UCSD-AML1 (cell line): Measurements from ENCODE around the gene CELF2.

Experiments
- DNase-seq: peaks from one replicate; lab custom pipeline; 2025; ENCODE audit not compliant: unreplicated experiment; lab: John Stamatoyannopoulos, UW

CELF2 gene

DNA sequence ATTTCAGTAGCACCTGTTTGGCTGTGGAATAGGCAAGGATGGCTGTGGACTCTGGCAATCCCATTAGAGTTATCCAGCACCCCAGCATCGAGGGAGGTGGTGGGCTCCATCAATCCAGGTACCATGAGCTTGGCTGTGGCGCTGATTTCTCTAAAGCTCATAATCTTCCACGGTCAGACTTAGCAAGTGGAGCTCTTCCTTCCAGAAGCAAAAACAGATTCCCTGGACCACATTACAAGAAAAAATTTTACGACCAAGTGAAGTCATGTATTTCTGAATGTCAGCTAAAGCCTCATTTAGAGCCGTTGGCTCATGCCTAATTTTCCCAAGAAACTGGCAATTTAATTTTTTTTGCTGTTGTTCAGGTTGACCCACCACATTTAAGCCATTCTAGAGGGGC lies 135.1 kb downstream of the CELF2 start:
- no peak for DNase-seq

GRCh38 chr10:11153245-11153644 lies 135.6 kb downstream of the CELF2 start:
- no peak for DNase-seq

GRCh38 chr10:11153766-11154165 lies 136.1 kb downstream of the CELF2 start:
- DNase-seq = no peak

DNA sequence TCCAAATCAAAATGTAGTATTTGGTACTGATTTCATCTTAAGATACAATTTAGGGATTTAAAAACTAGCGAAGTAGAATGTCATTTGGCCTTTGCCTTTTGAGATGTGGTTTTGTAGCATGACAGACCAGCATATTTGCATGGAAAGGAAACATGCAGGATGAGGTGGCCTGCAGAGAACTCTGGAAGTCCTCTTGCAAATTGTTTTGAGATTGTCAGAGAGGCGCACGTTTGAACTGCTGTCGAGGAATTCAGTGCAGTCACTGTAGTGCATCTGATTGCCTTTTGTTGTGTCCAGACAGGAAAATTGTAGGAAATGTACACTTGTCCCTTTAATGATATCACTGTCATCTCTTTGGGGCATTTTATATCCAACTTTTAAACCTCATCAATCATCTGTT lies 136.7 kb downstream of the CELF2 start:
- DNase-seq = no peak

GRCh38 chr10:11154849-11155498 lies 137.3 kb downstream of the CELF2 start:
- DNase-seq = no peak

DNA sequence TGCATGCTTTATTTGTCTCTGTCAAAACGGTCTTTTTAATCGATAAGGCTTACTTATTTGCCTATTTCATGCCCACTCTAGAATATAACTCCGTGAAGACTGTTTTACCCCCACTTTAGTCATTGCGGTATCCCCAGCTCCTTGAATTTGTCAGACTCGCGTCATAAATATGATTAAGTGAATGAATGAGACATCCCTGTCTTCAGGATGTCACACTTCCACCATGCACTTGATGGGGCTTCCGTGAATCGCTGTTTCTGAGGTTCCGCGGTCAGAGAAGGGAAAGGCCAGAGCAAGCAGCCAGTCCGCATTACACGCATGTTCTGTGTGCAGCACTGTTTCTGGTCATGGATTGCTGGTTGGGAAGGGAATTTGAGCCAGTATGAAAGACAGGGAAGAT lies 138.8 kb downstream of the CELF2 start:
- DNase-seq = no peak

GRCh38 chr10:11157292-11158076 lies 139.8 kb downstream of the CELF2 start:
- no peak for DNase-seq

DNA sequence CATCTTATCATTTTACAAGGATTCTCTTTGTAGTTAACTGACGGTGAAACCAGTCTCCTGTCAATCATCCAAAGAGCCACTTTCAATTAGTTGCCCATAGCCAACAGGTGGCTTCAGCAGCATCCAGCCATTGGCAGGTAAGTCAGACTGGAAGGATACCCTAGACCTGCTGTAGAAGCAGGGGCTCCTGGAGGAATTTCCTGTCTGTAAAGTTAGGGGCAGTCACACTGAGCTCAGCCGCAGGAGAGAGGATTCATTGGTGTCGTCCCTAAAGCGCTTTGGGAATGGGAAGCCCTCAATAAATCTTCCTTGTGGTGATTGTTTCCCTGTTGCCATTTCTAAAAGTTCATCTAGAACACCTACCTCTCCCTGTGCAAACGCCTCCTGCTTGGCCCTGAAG lies 140.4 kb downstream of the CELF2 start:
- DNase-seq = no peak

- DNase-seq = no peak
Measured at GRCh38 chr10:11159543-11160215, 142.0 kb downstream of the CELF2 start.

DNA sequence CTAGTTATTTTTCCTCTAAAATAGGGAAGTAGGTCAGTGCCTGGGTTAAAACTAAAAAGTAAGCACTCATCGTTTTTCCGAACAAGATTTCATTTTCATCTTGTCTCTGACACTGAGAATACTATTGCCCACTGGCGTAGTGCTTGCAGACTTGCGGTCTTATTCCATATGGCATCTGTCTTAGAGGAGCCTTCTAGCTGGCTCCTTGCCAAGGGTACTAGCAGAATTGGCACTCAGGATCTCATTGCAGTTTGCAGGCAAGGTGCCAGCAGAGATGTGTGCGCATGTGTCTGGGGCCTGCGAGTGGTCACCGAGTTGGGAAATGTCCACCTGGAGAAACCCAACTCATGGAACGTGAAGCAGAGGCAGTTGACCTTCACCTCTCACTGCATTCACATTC lies 143.4 kb downstream of the CELF2 start:
- DNase-seq = no peak

DNA sequence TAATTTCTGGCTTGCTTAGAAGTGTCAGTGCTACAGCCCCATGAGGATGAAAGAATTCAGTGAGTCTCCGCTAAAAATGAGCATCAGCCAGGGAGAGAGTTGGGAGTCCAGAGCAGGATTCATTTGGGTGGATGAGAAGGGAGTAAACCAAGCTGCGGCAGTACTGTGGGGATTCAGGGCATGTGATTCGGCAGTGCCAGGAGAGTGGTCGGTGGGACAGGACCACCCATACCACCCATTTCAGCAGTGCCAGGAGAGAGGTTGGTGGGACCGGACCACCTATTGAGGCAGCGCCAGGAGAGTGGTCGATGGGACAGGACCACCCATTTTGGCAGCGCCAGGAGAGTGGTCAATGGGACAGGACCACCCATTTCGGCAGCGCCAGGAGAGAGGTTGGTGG lies 144.2 kb downstream of the CELF2 start:
- no peak for DNase-seq

GRCh38 chr10:11162828-11163599 lies 145.3 kb downstream of the CELF2 start:
- peak; percentile 79 for DNase-seq

DNA sequence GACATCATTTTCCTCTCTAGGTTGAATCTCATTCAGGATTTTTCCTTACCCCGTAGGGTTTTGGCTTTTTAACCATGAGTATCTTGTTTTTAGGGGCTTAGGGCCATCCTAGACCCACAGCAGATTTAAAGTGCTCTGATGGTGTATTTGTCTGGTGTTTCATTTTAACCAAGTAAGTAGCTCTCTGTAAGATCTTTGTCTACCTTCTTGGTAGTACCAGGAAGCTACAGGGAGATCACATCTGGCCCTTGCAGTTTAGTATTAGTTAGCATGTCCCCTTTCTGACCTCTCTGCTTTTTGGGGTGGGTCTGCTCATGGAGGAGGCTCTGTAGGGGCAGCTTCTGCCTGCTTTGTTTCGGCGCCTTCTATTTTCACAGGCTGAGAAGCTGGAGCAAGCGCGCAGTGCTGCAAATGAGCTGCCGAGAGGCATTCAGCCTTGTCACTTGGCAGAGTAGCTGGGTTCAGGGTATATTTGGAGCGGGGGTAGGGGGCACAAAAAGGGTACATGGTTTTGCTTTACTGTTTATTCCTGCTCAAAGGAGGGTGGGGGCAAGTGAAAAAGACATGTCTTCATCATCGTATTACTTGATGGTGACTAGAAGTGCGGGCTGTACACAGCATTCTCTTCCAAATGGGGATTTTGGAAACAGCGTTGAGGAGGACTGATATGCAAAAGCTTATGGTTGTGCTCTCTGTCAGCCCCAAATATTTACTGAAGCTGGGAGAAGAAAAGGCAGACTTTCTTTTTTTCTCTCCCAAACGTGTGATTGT lies 146.3 kb downstream of the CELF2 start:
- peak; percentile 48 for DNase-seq

GRCh38 chr10:11164551-11164802 lies 146.8 kb downstream of the CELF2 start:
- no peak for DNase-seq

GRCh38 chr10:11164803-11165590 lies 147.3 kb downstream of the CELF2 start:
- peak; percentile 83 for DNase-seq

- peak; percentile 68 for DNase-seq
Measured at GRCh38 chr10:11165591-11166543, 148.2 kb downstream of the CELF2 start.

DNA sequence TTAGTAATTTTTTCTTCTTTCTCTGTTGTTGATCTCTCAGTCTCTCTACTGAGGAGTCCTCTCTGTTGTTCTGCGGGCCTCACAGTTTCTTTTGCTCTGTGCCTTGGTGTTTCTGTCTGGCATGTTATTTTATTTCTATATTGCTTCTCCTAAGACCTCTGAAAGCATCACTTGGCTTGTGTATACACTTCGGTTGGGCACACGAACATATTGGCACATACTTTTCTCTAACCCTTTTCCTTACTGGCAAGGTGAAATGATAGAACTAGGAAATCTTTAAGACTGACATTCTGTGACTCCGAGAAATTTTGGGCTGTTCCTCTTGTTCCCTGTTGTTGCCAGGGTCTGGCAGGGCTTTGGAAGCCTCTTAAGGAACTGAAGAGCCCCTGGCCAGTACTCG lies 148.9 kb downstream of the CELF2 start:
- DNase-seq = no peak

GRCh38 chr10:11167233-11167966 lies 149.7 kb downstream of the CELF2 start:
- DNase-seq = no peak
